Adrenal gland (tissue), 12 donors: ENCODE results near the gene NOC2L. TPM values are rescaled to one million over a fixed set of nuclear protein-coding genes. Genes with fewer than 3 reads are reported as not detected.

Source experiments
- DNase-seq, 7 donors: peaks; one replicate each; pipeline ENCODE4 v3.0.0-alpha.2; 2019 to 2020
- H3K27ac ChIP-seq, 5 donors: fragments of 200-600 bp; sonication (generic) in 4 of 5; 1 replicate in 3 of 5; 2 replicates in 2 of 5; pipeline versions ENCODE4 v1.5.1 to v1.8.0; 2016 to 2020; ENCODE audit warnings: mild to moderate bottlenecking in 1 of 5
- H3K27me3 ChIP-seq: fragments of 200-600 bp; 2 replicates; pipeline ENCODE4 v1.8.0; 2021
- H3K36me3 ChIP-seq, 2 donors: fragments of 200-600 bp; replicated peaks in 1 of 2; 1 replicate in 1 of 2; 2 replicates in 1 of 2; pipeline versions ENCODE4 v1.5.1 to v1.8.0; 2018 to 2022
- H3K4me1 ChIP-seq, 2 donors: fragments of 200-600 bp; replicated peaks in 1 of 2; 1 replicate in 1 of 2; 2 replicates in 1 of 2; pipeline versions ENCODE4 v1.5.1 to v1.8.0; 2018 to 2021
- H3K4me3 ChIP-seq, 4 donors: fragments of 200-600 bp; sonication (generic) in 3 of 4; one replicate each; pipeline ENCODE4 v1.5.1; 2016 to 2018
- H3K9me3 ChIP-seq, 3 donors: fragments of 200-600 bp; sonication (generic) in 1 of 3; replicated peaks in 1 of 3; 1 replicate in 2 of 3; 2 replicates in 1 of 3; pipeline versions ENCODE4 v1.5.1 to v1.8.0; 2016 to 2021
- CTCF ChIP-seq, 6 experiments: fragments of 450-650 bp in 4 of 6; fragments of 200-600 bp in 2 of 6; sonication (generic) in 1 of 6; IDR thresholded peaks; 1 replicate in 5 of 6; 2 replicates in 1 of 6; pipeline versions ENCODE4 v1.5.1 to v1.8.0; 2016 to 2021; ENCODE audit warnings: antibody characterized with exemption in 6 of 6, mild to moderate bottlenecking in 2 of 6, moderate library complexity in 1 of 6
- POLR2A ChIP-seq, 2 donors: fragments of 450-650 bp; IDR thresholded peaks; one replicate each; pipeline ENCODE4 v1.6.1; 2017; ENCODE audit warnings: antibody characterized with exemption in 2 of 2, mild to moderate bottlenecking in 2 of 2, moderate library complexity in 1 of 2
- WGBS, 4 donors: extraction: QIAGEN DNeasy Blood & Tissue Kit in 2 of 4; methylation state at CpG; one replicate each; pipeline versions ENCODE4 v1.1.5 to v1.1.7; 2013 to 2017; 5-methylcytosine and 5-hydroxymethylcytosine counted together
- intact Hi-C, 2 donors: fragments of 100-400 bp; cut with DNase I; formaldehyde crosslinking; loops; one replicate each; pipeline versions ENCODE4 v1.14.1 to v1.15.0; 2022 to 2023
- polyA plus RNA-seq, 3 donors: library from polyadenylated mRNA; stranded (reverse); fragments of 200-250 nt in 2 of 3; fragments of 350-450 nt in 1 of 3; fragmentation: Illumina TruSeq in 1 of 3; extraction: RNeasy Lipid Tissue Mini Kit (QIAGEN cat#74804) in 1 of 3; gene quantifications; one replicate each; pipeline ENCODE4 v1.2.3, GENCODE V29; 2013 to 2014
- total RNA-seq, 9 donors: library from RNA; depleted of rRNA in 4 of 9; stranded (reverse); fragments of >200 nt in 4 of 9; fragments of 120-200 nt in 1 of 9; fragmentation: NEBNext Ultra II Directional in 1 of 9; extraction: Animal tissue kit (Norgen Biotek cat#: 25700) in 1 of 9; gene quantifications; one replicate each; pipeline versions ENCODE4 v1.1.0 to v1.2.4, GENCODE V29; 2013 to 2023
- donor health status: healthy with polysubstance abuse.
- donor health status: Bipolar disorder and iron deficiency.
- donor health status: DM: yes; HTN: yes; CAD: no.
- donor health status: DM: no; HTN: no; CAD: no.
- donor health status: DM: no; HTN: no; CAD: no.
- donor health status: DM: yes; HTN: yes; CAD: no.

NOC2L gene
- total and polyA plus RNA-seq, 12 donors = 22.4 to 97.7 (median 43.6) TPM

- Histone ChIP-seq H3K9me3 (no peaks in the 10 kb centered on the region), H3K27me3 (peaks cover 61% of the 10 kb centered on the region), H3K4me1 (no peaks in the 10 kb centered on the region), H3K4me3 (no peak overlapping the region), H3K36me3 (no peaks in the 10 kb centered on the region), H3K27ac (no peak overlapping the region)
- intact Hi-C loops = loop anchor here in 1 of 2 donors (10.0 kb wide), 1 partner anchor 68 kb away; no protein-coding TSS in a partner anchor
- TF ChIP-seq CTCF (IDR thresholded peaks at IDR 0.05) (no peak), POLR2A (IDR thresholded peaks at IDR 0.05) (no peak)
- DNase-seq = no peak
- 76 to 82% (median 80%) methylated on average over 5 to 28 of the region's 28 CpGs for WGBS, 4 donors
These were observed 13.8 kb upstream of the NOC2L start for GRCh38 chr1:972726-973458.

- H3K4me3 ChIP-seq = no peak overlapping the region
- no peaks in the 10 kb centered on the region for H3K36me3 ChIP-seq
- no peak overlapping the region for H3K27ac ChIP-seq
- peaks cover 4 to 5% of the 10 kb centered on the region in 2 donors for H3K4me1 ChIP-seq
- no peak for DNase-seq
- H3K9me3 ChIP-seq = no peaks in the 10 kb centered on the region
- intact Hi-C loops = loop anchor here in 1 of 2 donors (10.0 kb wide), 1 partner anchor 67 kb away; no protein-coding TSS in a partner anchor
- no peak for TF ChIP-seq CTCF (IDR thresholded peaks at IDR 0.05)
- TF ChIP-seq POLR2A (IDR thresholded peaks at IDR 0.05) = no peak
- whole genome bisulfite sequencing, 4 donors = 76 to 89% (median 82%) methylated on average over 9 to 34 of the region's 34 CpGs
- peaks cover 61% of the 10 kb centered on the region for H3K27me3 ChIP-seq
These were observed 12.9 kb upstream of the NOC2L start for GRCh38 chr1:971751-972506.

- Histone ChIP-seq H3K4me1 (peaks cover 10% of the 10 kb centered on the region in 2 donors), H3K36me3 (no peaks in the 10 kb centered on the region), H3K27ac (no peak overlapping the region), H3K9me3 (no peaks in the 10 kb centered on the region), H3K27me3 (peaks cover 59% of the 10 kb centered on the region), H3K4me3 (no peak overlapping the region)
- 31 to 44% (median 38%) methylated on average over 14 to 42 of the region's 42 CpGs for WGBS, 4 donors
- no peak for DNase-seq
- intact Hi-C loops = loop anchor here in 1 of 2 donors (10.0 kb wide), 1 partner anchor 66 kb away; no protein-coding TSS in a partner anchor
- TF ChIP-seq POLR2A (IDR thresholded peaks at IDR 0.05) (no peak), CTCF (IDR thresholded peaks at IDR 0.05) (no peak)
These were observed 12.1 kb upstream of the NOC2L start for GRCh38 chr1:970973-971730.
